ENCODE data around the gene PLXNA1.

PLXNA1 gene

DNA sequence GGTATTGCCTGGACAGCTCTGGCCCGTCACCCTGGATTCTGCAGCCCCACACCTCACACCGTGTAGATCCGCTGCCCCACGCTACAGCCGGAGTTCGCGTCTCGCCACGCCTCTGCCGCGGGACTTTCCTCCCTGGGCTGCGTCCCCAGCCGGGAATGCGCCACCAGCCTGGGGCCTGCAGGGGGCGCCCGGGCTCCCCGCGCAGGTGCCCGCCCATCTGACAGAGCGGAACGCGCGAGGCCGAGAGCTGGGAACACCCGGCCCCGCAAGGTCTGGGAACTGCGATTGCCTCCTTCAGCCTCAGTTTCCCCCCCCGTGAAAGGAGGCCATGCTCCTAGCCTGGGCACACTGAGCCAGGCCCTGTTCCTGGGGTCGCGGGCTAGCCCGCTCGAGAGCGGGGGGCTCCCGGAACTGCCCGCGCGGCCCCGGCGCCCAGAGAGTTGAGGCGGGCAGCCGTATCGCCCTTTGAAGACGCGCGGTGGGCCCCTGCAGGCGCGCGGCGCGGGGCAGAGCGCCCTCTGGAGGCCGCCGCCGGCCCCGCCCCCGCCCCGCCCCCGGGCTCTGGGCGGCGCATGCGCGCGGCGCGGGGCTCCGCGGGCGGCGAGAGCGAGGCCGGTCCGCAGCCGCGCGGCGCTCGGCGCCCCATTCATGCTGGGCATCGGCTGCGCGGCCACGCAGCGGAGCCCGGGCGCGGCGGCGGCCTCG is at the start of gene PLXNA1:
TSS of gene PLXNA1 (plus strand) at position 645 of the 705 bp plus-strand sequence. CDS start 5,479 bp downstream, outside the sequence.
- DNase-seq, result peak; percentile 93

DNA sequence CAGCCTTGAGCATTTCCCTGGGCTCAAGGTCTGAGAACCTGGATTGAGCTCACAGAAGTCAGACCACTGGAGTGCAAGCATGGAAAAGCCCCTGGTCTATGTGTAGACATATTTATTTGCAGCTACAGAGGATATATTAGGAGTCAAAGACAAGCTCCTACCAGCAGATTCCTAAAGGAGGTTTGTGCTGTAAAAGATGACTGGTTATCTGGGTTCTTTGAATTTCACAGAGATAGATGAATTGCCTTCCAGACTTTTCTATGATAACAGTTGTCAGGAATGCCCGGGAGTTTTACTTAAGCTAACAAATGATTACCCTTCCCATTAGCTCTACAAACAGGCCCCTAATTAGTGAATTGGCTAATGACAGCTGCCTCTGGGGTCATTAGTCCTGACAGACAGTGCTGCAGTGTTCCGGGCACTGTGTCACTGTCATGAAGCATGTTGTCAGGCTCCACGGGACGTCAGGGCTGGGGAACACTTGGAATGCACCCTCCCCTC is 48.8 kb upstream of the PLXNA1 start:
- no peak for DNase-seq

- DNase-seq, result no peak
Measured at GRCh38 chr3:126934991-126935390, 47.9 kb upstream of the PLXNA1 start.

DNA sequence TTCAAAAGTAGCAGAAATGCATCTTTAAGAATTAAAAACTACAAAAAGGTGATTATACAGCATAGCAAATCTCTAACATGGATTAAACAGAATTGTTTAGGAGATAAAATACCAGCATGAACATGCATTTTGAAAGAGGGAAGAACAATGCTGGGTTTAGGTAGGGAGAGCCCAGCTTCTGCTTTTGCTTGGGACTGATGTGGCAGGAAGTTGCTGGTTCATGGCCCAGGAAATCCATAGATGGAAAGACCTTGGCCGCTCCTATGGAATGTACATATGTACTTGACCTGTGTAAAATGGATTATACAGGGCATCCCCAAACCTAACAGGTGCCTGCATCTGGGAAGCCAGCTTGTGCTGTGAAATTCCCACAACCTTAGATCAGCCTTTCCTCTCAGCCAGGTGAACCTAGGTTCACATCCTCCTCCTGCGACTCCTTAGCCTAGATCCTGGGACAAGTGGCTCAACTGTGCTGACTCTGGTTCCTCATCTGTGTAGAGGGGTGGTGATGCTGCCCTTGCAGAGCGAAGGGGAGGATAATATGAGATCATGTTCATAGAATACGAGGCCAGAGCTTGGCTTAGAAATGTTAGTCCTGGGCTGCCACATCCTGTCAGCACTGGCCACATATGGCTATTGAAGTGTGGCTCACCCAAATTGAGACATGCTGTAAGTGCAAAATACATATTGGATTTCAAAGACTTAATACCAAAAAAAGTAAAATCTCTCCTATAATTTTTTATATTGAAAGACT is 47.0 kb upstream of the PLXNA1 start:
- no peak for DNase-seq

DNA sequence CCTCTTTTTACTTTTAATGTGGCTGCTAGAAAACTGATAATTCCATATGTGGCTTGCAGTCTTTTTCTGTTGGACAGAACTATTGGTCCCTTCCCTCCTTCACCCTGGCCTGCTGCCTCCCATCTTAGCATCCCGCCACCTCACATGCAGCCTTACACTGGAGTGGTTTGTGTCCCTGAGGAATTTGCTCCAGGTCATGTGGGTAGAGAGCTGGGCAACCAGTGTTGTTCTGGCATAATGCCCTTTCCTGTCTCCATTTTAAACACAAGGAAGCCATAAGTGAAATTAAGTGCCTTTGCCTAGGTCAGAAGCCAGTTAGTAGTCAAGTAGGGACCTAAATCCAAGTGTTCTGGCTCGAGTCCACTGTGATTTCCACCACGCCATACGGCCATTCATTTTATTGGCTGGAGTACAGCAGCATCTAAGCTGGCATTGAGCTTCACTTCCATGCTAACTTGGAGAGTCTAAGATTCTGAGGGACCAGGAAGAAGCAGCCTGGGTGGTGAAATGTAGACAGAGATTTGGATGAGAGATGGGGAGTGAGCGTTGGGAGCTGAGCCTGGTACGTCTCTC is 46.0 kb upstream of the PLXNA1 start:
- no peak for DNase-seq

GRCh38 chr3:126937533-126937932 is 45.4 kb upstream of the PLXNA1 start:
- no peak for DNase-seq

DNA sequence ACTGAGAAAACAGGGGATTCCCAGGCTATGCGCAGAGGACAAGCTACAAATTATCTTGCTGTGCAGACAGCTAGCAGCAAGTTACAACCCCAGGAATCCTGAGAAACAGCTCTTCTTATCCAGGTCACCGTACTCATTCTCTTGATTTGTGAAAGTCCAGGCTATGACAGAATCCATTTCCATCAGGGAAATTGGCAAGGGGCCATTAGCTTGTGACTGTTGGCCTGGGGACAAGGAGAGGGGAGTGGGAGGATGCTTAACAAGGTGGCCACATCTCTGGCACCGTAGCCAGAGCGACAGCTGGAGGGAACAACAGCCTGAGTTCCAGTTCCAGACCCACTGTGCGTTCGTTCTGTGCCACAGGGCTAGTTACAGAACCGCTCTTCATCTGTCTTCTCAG is 44.9 kb upstream of the PLXNA1 start:
- no peak for DNase-seq

GRCh38 chr3:126938520-126939337 is 44.2 kb upstream of the PLXNA1 start:
- DNase-seq, result no peak

DNA sequence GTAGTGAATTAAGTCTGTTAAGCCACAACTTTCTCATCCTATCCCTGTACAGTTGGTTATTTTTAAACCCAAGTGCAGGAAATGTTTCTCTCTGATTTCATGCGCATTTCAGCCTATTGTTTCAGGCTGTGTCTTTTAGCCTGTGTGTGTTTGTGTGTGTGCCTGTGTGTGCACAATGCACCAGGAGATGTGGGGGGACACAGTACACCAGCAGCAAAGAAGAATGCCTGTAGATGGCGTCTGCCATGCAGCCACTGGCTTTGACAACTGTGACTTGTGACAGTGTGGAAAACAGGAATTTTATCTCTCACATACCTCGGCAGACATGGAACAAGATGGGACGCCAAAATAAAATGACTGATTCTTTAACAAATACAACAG is 43.6 kb upstream of the PLXNA1 start:
- DNase-seq, result no peak

GRCh38 chr3:126939733-126940132 is 43.2 kb upstream of the PLXNA1 start:
- DNase-seq, result no peak

GRCh38 chr3:126941721-126942270 is 41.1 kb upstream of the PLXNA1 start:
- no peak for DNase-seq

DNA sequence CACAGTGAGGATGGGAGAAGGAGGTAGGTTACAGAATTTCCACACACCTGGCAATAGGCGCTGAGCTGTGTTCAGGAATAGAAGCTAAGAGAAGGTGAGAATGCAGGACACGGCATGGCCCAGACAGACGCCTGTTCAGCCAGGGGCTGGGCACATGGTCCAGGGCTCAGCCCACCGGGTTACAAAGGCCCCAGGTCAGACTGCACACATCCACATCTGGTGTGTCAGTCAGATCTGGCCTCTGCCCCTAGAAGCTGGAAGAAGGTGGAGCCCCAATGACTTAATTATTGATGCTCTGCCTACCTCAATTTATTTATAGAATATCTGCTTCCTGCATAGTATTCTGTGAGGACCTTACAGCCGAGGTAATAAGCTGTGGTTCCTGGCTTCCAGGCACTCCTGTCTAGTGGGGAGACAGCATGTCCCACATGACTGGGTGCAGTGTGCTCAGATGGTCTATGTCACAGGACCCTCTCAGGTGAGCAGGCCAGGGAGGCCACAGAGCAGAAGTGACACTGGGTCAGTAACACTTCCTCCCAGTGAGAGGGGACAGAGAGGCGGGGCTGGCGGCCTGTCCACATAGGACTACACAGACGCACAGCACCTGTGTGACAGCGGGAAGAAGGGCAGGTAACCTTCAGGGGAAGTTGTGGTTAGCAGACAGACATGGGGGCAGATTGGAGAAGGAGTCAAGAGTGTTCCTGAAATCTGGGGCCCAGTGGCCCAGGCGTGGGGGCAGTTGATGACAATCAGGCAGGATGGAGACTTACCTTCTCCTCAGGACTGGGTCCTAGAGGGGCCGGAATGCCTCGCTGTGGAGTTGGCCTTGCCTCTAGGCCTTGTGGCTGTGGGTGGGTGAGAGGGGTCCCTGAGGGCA is 38.6 kb upstream of the PLXNA1 start:
- DNase-seq, result no peak

GRCh38 chr3:126945171-126945721 is 37.7 kb upstream of the PLXNA1 start:
- no peak for DNase-seq

DNA sequence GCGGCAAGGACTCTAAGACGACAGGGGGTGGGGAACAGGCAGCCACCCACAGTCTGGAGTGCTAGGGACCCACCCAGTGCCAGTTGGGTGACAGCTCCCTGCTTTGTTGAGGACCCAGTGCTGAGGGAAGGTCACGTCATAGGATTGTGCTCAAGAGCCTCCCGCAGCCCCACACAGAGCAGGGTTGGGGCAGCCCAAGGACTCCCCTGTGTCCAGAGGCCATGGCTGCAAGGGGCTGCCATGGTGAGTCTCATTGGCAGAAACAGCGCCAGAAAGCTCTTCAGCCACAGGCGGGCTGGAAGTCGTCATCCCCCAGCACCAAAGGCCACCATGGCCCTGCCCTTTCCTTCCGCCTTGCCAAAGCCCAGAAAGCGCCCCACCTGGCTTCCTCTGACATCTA is 37.0 kb upstream of the PLXNA1 start:
- DNase-seq, result no peak

- DNase-seq, result no peak
Measured at GRCh38 chr3:126946405-126946804, 36.5 kb upstream of the PLXNA1 start.

DNA sequence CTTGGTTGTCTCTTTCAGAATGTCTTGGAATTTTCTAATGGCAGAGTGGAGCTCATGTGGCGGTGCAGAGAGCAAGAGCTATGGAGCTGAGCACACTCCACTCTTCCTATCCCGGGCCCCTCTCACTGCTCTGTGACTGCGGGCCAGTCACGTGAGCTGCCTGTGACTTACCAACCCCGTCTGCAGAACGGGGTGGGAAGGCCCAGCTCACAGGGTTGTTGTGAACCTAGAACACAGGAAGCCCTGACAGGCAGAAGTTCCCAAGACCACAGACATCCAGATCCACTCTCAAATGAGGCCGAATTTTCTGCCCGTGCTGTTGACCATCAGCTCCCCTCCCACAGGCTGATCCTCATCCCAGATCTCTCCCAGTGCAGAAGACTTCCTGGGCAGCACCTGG is 35.5 kb upstream of the PLXNA1 start:
- DNase-seq, result no peak

DNA sequence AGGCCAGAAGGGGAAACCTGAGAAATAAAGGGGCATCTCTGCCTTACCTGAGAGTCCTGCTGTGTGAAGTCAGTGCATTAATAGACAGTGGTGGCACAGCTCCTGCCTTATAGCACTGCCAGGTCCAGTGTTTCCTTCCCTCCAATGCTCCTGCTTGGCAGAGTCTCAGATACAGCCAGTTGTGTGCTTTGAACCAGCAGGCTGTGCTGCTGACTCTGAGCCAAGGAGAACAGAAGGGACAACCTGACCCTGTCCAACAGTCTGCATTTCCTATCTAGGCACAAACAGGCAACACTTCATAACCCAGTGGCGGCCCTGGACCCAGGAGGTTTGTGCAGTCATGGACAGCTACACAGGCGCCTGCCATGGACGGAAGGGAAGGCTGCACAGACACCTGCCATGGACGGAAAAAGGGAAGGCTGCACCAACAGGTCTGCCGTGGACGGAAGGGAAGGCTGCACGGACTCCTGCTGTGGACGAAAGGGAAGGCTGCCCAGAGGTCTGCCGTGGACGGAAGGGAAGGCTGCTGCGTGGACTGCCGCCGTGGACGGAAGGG is 33.9 kb upstream of the PLXNA1 start:
- DNase-seq, result no peak

DNA sequence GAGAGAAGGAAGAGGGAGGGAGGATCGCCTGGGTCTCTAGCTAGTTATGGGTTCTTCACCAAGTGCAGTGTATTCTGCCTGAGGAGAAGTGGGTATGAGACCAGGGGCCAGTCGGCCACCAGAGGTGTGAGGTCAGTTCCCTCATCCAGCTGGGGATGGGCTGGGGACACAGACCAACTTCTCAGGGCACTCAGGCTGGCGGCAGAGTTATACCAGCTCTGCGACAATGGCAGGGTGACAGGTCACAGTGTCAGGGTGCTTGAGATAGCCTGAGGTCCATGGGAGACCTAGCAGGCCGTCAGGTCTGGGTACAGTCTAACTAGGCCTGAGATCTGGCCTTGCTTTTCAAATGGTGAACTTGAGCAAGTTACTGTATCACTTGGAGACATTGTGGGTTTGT is 31.4 kb upstream of the PLXNA1 start:
- DNase-seq, result no peak

DNA sequence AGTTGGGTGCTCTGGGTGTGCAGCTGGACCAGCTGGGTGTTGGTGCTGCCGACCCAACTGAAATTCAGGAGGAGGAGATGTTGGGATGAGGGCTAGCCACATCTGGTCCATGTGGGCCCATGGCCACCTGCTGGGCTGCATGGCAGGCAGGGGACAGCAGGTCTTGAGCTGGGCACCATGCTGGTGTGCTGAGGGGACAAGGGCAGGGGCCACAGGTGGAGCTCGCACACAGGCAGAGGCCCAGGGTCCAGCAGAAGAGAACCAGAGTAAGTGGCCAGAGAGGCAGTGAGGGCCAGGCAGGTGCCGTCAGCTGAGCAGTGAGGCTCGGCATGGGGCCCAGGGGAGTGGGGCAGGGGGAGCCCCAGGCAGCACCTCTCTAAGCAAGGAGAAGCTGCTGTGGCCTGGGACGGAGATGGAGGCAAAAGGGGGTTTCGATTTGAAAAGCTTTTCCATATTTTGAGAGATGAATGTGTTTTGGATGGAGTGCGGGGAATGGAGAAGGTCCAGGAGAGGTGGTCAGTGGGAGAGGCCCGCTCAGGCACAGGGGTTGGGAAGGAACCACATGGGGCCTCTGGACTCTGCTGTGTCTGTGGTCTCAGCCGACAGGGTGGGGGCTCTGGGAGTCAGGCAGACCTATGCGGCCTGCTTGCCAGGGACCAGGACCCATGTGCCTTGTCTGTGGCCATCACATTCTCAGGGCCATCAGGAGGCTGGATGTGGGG is 30.5 kb upstream of the PLXNA1 start:
- DNase-seq, result no peak

DNA sequence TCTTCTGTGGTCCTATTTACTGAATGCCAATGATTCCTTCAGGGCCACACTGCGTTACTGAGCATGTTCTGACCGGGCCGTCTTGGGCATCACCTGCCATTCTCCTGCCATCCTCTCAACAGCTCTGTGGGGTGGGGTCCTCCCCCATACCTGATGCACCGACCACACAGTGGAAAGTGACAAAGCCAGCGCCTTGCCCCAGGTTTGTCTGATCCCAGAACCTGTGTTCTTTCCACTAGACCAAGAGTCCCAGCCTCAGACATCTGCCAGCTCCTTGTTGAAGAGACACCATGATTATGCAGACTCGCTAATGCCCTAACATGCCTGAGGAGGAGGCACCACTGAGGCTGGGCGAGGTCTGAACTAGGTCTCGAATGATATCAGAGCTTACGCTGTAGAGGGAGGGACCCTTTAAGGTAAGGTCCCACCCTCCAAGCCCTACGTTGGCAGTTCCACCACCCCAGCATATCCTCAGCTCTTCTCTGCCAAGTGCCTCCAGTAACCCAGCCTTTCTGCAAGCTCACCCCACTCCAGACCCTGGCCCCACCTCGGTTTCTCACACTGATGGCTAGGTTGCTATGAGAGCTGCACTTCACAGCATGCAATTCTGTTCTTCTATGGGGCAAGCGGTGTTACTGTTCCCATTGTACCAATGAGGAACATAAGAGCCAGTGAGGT is 29.8 kb upstream of the PLXNA1 start:
- DNase-seq, result no peak

Measured in activated T-cell treated with anti-CD3 and anti-CD28 coated beads, Interleukin-2, amount 50 U/mL, for 1 hour (primary cell).